ENCODE measurements around the gene KCNAB1.
A peak's percentile ranks its signal among the peaks of the same experiment; 100 is the strongest.

KCNAB1 gene

GRCh38 chr3:156417559-156418132, 297.3 kb downstream of the KCNAB1 start:
- DNase-seq = no peak

GRCh38 chr3:156418428-156418827, 298.1 kb downstream of the KCNAB1 start:
- DNase-seq = no peak

GRCh38 chr3:156421534-156421933, 301.2 kb downstream of the KCNAB1 start:
- DNase-seq = no peak

- DNase-seq = no peak
Measured at GRCh38 chr3:156424758-156425157, 304.4 kb downstream of the KCNAB1 start.

GRCh38 chr3:156425651-156426050, 305.3 kb downstream of the KCNAB1 start:
- no peak for DNase-seq

GRCh38 chr3:156429125-156429524, 308.7 kb downstream of the KCNAB1 start:
- no peak for DNase-seq

GRCh38 chr3:156431334-156432124, 311.2 kb downstream of the KCNAB1 start:
- no peak for DNase-seq

- no peak for DNase-seq
Measured at GRCh38 chr3:156432563-156432962, 312.2 kb downstream of the KCNAB1 start.

- DNase-seq = no peak
Measured at GRCh38 chr3:156433138-156433537, 312.8 kb downstream of the KCNAB1 start.

- DNase-seq = no peak
Measured at GRCh38 chr3:156433910-156434309, 313.5 kb downstream of the KCNAB1 start.

- no peak for DNase-seq
Measured at GRCh38 chr3:156434921-156435320, 314.5 kb downstream of the KCNAB1 start.

- DNase-seq = no peak
Measured at GRCh38 chr3:156443079-156443478, 322.7 kb downstream of the KCNAB1 start.

- no peak for DNase-seq
Measured at GRCh38 chr3:156445117-156446090, 325.0 kb downstream of the KCNAB1 start.

GRCh38 chr3:156448300-156448699, 327.9 kb downstream of the KCNAB1 start:
- DNase-seq = peak; percentile 39

GRCh38 chr3:156449710-156450574, 329.6 kb downstream of the KCNAB1 start:
- no peak for DNase-seq

- DNase-seq = no peak
Measured at GRCh38 chr3:156455839-156456238, 335.5 kb downstream of the KCNAB1 start.

- DNase-seq = no peak
Measured at GRCh38 chr3:156456771-156457224, 336.4 kb downstream of the KCNAB1 start.

- DNase-seq = no peak
Measured at GRCh38 chr3:156459434-156459833, 339.1 kb downstream of the KCNAB1 start.

- no peak for DNase-seq
Measured at GRCh38 chr3:156460206-156460611, 339.8 kb downstream of the KCNAB1 start.

- no peak for DNase-seq
Measured at GRCh38 chr3:156461889-156462288, 341.5 kb downstream of the KCNAB1 start.

GRCh38 chr3:156463123-156463522, 342.7 kb downstream of the KCNAB1 start:
- DNase-seq = no peak

- DNase-seq = no peak
Measured at GRCh38 chr3:156465194-156465593, 344.8 kb downstream of the KCNAB1 start.

All from CD4-positive, alpha-beta T cell treated with Interleukin-17A for 1 hour (primary cell).